HG03558 (cell line): ENCODE data around the gene MYOD1.

Experiments
- ATAC-seq: cut with Tn5 transposase; IDR thresholded peaks from one replicate; pipeline ENCODE4 v1.9.1; 2021; ENCODE audit warnings: moderate number of reproducible peaks; ENCODE audit not compliant: unreplicated experiment; ENCODE audit errors: extremely low read depth

The MYOD1 gene

DNA sequence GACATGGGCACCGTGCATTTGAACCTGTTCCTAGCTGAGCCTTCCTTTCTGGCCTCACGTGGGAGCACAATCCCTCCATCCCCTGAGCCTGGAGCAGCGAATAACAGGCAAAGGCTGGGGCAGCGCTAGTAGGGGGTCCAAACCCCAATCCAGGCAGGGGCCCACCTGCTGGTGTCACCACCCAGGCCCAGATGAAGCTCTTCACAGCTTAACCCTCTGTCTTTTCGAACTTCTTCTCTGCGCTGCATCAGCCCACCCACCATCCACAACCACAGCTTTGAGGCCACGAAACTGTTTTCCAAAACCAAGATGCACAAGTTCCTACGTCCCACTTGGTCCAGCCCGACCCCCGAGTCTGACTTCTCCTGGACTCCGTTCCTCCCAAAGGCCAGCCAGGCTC, 26.7 kb downstream of the MYOD1 start:
- ATAC-seq, result no peak

DNA sequence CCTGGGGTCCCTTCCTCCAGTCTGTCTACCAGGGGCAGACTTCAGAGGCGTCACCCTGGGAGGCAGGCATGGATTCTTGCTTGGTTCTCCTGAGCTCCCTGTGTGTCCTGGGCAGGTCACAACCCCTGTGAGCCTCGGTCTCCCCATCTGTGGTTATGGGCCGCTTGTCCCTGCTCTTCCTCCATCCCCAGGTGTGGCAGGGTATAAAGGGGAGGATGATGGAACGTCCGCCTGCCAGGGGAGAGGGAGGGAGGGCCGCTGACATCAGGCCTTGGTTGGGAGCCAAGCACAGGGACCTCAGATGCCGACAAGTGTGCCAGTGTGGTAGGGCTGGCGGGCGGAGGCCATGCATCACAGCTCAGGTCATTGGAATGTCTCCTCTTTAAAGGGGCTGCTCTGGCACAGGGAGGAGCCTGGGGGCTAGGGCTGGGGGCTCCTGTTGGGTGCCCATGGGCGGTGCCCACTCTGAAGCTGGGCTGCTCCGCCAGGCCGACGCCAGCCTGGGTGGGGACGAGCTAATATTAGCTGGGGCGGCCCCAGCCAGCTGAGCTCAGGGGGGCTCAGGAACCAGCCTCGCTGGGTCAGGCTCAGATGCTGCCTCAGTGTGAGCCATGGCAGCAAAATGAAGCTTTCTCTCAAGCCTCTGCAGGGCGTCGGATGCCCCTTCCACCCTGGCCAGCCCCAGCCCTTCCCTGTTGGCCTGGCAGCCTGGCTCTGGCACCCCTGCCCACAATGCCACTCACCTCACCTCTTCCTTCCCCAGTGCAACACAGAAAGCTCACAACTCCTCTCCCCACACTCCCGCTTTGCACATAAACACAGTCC, 28.0 kb downstream of the MYOD1 start:
- no peak for ATAC-seq

DNA sequence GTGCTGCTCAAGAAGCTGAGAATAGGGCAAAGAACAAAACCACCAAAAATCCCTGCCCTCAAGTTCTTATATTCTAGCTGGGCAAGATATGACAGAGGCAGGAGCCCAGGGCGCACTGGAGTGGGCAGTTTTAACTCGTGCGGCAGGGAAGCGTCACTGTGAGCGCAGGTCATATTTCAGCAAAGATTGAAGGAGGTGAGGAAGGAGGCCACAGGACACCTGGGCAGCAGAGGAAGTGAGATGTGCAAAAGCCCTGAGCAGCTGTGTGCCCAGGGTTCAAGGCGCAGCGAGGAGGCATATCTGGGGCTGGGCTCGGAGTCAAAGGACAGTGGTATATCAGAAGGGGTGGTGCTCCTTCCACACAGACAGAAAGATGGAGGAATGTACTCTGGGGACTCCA, 28.7 kb downstream of the MYOD1 start:
- no peak for ATAC-seq

DNA sequence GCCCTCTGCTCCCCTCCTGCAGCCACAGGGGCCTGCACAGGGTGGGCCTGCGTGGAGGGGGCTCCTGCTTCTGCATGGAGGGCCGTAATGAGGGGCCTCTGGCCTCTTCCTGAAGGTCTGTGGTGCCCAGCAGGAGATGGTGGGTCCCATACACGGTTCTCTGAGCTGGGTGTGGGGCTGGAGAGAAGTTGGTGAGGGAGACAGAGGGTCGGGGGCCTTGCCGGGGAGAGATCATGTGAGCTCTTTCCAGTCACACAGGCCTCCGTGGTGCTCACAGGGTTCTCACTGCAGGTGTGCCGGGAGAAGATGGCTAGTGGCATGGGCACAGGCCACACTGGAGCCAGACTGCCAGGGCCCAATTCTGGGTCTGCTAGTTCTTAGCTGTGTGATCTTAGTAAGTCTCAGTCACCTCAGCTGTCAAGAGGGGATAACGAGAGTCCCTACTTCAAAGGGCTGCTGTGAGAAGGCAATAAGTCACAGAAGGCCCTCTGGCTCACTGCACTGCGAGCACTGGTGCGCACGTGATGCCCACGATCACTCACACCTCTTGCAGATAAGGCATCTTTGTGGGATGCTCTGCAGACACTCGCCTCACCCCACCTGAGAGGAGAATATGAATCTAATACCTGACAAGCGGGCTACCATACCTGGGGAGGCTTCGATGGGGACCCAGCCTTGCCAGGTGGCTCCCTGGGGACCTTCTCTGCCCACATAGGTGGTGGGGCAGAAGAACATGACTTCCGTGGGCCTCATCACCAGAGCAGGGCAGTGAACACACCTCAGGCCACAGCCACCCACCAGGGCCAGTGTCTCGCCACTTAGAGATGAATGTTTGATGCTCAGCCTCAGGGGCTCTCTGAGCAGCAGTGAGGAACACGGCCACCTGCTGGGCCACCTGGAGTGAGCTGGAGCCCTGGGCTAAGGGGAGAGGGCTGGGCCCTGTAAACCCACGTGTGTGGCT, 29.7 kb downstream of the MYOD1 start:
- ATAC-seq, result no peak

DNA sequence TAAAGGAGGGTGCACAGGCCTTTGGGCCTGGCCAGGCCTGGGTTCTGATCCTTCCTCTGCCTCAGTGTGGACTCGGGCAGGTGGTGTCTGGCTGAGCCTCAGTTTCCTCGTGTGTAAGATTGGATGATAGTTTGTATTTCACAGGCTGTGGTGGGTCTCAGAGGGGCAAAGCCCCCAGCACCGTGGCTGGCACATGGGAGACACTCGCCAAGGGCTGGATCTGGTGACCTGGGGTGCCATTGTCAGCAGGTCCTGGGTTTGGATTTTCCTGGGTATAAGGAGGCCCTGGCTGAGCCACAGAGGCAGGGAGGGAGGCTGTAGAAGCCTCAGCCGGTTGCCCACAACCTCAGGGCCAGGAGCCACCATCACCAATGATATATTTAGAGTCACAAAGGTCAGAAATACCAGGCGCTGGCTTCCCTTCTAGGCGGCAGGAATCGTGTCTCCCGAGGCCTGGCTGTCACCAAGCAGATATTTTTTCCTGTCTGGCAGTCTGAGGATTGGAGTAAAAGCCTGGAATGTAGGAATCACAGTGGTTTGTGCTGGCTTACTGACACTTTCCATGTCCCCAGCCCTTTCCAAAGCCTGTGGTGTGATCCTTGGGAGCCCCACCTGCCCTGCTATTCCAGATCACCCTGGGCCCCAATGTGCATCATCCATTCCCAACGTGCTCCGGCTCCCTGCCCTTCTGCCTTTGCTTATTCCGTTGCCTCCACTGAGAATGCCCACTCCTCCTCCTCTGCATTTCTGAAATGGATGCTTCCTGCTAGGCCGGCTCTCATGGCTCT, 30.8 kb downstream of the MYOD1 start:
- ATAC-seq, result no peak

DNA sequence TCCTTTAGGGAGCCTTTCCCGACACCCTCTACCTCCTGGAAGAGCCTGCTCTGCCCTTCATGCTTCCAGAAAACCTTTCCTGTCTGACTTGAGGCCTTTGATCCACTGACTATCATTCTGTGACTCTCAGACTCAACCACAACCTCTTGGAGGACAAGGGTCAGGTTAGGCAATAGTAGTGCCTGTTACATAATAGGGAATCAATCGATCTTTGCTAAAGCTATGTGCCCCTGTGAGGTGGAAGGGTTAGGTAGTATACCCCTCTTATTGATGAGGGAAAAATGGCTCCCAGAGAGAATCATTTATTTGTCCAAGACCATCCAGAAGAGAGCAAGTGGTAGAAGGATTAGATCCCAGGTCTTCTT, 31.4 kb downstream of the MYOD1 start:
- ATAC-seq, result no peak

DNA sequence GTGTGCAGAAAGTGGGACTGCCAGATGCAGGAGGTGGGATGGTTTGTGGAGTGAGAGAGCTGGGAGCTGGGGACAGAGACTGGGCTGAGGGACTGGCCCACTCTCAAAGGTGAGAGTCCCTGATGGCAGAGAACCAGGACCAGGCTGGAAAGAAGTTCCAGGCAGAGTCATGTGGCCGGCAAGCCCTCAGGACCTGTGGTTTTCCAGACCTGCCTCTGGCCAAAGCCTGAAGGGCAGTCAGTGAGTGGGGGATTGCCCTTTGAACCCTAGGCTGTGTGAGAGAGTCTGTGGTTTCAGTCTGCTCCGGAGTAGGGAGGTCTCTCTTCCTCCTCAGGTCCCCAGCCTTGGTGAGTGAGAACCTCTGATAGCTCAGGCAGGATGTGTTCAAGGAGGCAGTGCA, 32.2 kb downstream of the MYOD1 start:
- ATAC-seq, result no peak

DNA sequence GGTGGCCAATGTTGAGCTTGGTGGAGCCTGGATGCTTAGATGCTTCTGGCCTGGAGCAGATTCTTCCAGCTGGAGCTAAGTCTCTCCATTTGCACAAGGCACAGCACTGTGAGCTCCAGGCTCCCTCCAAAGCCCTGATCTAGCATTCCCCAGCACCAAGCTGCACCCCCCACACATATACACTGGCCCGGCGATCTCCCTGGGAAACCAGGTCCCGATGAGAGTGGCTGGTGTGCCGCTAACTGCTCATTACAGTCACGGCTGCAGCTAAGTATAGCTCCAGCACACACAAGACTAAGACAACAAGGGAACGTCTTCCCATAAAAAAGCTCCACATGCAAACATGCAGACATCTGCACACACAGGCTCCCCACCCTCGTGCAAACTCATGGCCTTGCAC, 32.8 kb downstream of the MYOD1 start:
- no peak for ATAC-seq

DNA sequence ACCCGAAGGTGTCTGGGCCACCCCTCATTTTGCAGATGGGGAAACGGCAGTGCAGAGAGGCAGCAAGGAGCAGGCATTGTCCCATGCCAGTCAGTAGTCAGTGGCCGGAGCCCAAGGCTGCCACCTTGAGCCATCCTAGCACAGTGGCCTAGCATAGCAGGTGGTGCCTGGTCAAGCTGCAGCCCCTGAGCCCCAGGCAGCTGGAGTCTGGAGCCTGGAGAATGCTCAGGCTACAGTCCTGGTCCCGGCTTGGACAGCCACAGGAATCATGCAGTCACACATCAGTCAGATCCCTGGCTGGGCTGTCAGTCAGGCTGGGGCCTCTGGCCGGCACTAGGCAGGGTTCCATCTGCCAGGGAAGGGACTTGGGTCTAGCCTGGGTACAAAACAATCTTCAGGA, 33.8 kb downstream of the MYOD1 start:
- no peak for ATAC-seq

DNA sequence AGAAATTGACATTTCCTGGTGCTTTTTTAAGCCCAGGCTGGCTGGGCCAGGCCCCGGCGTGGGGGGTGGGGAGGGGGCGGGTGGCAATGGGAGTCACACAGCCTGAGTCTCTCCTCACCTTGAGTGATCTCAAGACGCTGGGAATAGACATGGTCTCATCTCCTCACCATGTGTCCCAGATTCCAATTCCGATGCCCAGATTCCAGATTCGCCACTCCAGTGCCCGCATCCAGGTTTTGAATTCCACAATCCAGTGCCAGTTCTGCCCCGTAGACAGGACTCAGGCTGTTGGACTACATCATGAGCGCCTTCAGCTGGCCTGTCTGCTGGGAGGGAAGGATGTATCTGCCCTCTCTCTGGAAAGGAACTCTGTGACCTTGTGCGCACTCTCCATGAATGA, 34.3 kb downstream of the MYOD1 start:
- no peak for ATAC-seq

DNA sequence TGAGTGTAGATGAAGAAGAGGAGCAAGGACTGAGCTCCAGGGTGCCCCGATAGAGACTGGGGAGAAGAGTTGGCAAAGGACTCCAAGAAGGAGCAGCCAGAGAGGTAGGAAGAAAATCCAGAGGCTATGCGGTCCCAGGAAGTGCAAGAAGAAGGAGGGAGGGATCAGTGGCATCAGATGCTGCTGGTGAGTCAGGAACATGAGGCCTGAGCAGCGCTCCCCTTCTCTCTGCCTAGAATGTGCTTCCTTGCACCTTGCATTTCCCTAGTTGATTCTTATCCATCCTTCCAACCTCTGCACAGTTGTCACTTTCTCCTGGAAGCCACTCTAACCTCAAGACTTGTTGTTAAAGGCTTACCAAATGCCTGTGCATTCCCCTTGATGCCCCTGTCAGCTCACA, 36.5 kb downstream of the MYOD1 start:
- no peak for ATAC-seq

DNA sequence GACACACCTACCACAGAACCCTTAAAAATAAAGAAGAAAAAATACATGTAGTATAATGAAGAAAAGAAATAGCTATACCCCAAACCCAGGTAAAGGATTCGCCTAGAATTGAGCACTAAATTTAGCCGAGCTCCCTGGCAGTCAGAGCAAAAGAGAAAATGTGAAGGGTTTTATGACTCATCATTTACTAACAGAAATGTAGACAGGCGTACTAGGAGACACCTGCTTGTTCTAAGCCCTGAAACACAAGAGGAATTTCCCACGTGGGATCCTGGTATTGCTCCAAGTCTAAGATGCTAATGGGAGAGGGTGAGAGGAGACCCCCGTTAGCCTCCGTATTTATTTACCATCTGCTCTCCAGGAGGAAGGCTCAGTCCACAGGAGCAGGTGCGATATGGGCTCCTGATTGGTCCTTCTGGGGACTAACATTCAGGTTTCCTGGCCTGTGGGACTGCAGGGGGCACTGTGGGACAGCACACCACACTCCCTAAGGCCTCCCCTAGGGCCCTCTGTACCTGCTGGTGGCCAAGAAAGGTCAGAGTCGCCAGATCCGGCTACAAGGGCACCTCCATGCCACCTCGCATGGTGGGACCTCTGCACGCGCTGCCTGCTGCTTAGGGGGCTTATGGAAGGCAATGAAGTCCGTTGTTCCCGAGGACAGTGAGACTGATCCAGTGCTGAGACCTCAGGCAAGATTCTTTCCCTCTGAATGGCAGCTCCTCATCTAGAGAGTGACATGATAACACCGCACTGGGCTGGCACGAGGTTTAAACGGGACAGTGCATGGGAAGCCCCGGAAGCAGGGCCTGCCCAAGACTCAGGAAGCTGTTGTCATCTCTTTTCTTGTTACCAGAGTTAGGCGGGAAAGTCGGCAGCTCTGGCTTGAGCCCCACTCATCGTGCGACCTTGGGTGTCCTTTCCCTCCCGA, 41.0 kb downstream of the MYOD1 start:
- no peak for ATAC-seq

DNA sequence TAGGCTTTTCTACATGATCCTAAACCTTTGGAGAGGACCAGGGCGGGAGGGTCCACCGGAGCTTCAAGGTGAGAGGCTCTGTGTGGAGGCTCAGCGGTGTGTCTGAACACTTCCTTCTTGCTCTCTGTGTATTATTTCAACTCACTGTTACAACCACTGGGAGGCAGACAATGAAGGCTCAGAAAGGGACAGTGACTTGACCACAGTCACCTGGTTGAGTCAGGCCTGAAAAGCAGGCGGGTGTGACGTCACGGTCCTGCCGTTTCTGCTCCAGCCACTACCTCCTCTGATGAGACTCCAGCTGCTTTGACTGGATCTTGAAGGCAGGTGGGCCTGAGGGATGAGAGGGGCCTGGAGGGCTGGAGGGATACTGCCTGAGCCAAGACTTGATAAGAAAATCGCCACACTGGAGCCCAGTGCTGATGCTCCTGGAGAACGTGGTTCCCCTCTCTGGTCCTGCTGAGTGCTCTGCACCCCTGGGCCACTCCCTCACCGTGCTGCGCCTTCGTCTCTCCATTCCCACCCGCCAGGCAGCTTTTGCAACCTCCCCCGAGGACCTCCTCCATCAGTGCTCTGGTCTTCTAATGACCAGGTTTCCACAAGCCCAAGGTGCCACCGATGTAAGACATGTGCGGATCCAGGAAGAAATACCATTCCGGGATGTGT, 43.1 kb downstream of the MYOD1 start:
- no peak for ATAC-seq

DNA sequence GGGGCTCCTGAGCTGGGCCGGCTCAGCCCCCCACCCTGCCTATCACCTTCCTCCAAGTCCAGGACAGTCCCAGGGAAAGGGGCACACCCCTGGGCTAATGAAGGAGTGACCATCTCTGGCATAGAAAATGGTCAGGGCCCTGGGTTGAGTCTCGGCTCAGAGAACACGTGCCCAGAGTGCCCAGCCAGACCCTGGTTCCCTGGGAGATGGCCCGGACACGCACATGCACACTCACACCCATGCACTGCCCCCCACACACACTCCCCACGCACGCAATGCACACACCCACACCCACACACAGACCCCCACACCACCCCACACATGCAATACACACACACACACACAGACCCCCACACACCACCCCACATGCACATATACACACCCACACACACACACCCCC, 43.9 kb downstream of the MYOD1 start:
- no peak for ATAC-seq

DNA sequence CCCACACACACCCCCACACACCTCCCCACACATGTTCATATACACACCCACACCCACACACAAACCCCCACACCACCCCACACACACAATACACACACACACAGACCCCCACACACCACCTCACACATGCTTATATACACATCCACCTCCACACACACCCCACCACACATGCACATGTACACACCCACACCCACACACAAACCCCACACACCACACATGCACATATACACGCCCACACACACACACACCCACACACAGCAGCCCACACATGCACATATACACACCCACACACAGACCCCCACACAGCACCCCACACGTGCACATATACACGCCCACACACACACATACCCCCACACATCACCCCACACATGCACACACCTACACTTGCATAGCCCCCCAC, 44.3 kb downstream of the MYOD1 start:
- ATAC-seq, result no peak

DNA sequence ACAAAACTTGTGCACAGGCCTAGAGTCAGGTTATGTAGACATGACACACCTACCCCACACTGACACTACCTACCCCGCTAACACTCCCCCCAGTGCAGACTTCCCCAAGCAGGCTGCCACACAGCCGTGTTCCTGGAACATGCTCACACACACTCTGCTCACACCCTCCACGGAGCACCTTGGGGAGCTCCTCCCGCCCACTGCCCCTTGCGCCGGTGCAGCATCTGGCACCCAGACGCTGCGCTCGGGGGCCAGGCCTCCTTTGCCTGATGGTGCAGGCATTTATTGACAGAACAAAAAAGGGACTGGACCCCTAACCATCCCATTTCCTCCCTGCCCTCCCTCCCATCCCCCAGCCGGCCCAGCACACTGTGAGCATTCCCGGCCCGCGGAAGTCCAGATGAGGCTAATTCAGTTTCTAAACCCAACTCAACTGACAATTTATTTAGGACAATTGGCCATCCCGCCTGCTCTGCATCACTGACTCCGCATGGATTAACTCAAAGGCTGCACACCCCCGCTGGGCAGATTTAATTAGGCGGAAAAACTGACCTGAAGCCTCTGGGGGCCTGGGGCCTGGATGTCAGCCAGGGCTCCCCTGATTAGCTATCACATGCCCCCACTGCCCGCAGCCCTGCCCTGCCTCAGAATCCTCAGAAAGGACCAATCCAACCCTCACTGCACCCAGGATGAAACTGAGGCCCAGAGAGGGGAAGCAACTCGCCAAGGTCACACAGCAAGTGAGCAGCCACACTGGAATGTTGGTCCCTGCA, 45.3 kb downstream of the MYOD1 start:
- no peak for ATAC-seq

DNA sequence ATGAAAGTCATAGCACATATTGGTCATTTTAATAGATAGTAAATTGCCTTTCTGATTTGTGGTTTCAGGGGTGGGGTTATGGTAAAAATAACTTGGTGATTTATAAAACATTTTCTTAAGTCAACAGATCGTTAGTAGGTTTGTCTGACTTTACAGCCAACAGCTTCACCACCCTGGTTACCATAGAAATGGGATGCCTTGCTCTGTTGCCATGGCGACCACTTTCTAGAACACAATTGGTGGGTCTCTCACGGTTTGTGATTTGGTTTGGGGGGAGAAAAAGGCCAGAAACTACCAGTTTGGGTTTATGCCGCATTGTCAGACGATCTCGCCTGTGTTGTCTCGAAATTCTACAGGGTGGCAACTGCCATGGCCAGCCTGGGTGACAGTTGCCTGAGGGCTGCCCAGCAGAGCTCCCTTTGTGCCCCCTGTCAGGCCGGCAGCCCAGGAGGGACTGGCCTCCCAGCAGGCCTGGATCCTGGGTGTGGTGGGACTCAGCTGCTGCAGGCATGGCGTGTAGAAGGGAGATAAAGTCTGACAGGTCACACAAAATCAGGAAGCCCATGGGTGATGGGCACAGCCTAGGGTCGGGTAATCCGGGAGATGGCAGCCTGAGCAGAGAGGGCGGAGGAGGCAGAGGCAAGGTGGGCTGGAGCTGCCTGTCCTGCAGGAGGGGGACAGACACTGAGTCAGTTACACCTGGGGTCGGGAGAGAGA, 46.1 kb downstream of the MYOD1 start:
- no peak for ATAC-seq

DNA sequence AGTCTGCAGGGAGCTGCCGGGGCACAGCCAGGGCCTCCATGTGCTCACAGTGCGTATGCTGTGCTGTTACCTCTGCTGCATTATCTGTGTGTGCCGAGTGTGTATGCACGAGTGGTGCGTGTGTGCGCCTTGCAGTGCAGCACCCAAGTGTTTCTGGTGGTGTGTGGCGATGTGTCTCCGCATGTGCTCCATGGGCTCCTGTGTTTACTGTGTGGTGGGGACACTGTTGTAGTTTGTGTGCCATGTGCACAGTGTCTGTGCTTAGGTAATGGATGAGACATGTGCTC, 46.6 kb downstream of the MYOD1 start:
- ATAC-seq, result no peak
